Coronary artery (tissue), 2 donors: ENCODE measurements around the gene URB1.

ENCODE experiments used
- DNase-seq: peaks from one replicate; pipeline ENCODE4 v3.0.0-alpha.2; 2017; ENCODE audit warnings: low spot score
- H3K27ac ChIP-seq, 2 donors: fragments of 200-600 bp; sonication (generic); one replicate each; pipeline ENCODE4 v1.5.1; 2016 to 2019
- H3K4me3 ChIP-seq: fragments of 200-600 bp; sonication (generic); 2 replicates; pipeline ENCODE4 v1.5.1; 2016; ENCODE audit warnings: mild to moderate bottlenecking, moderate library complexity
- TF ChIP-seq, protein P1 (sequence below): fragments of 200-600 bp; sonication (generic); IDR thresholded peaks from one replicate; pipeline ENCODE4 v1.5.1; 2019; ENCODE audit warnings: antibody characterized with exemption

URB1 gene

DNA sequence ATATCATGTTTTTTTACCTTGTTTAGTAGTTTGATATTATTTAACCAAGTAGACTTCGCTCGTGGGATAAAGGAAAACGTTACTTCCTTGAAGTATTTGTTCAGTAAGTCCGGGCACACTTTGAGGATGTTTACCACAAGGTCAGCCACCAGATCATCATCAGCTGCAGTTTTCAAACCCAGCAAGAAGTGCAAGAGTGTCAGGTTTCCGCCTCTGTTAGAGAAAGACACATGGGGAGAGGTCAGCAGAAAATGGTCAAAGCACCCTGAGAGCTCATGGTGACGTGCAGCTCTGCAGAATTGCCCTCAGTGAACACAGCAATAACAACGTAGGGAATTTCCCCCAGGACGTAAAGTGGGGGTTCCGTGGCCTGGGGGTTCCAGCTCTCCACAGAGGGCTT is 24.4 kb downstream of the URB1 start:
- no peak overlapping the region for H3K27ac ChIP-seq
- no peak for DNase-seq

GRCh38 chr21:32367158-32367557 is 25.7 kb downstream of the URB1 start:
- DNase-seq = no peak
- Histone ChIP-seq H3K27ac (no peak overlapping the region), H3K4me3 (no peak overlapping the region)
- TF ChIP-seq, protein P1, sequence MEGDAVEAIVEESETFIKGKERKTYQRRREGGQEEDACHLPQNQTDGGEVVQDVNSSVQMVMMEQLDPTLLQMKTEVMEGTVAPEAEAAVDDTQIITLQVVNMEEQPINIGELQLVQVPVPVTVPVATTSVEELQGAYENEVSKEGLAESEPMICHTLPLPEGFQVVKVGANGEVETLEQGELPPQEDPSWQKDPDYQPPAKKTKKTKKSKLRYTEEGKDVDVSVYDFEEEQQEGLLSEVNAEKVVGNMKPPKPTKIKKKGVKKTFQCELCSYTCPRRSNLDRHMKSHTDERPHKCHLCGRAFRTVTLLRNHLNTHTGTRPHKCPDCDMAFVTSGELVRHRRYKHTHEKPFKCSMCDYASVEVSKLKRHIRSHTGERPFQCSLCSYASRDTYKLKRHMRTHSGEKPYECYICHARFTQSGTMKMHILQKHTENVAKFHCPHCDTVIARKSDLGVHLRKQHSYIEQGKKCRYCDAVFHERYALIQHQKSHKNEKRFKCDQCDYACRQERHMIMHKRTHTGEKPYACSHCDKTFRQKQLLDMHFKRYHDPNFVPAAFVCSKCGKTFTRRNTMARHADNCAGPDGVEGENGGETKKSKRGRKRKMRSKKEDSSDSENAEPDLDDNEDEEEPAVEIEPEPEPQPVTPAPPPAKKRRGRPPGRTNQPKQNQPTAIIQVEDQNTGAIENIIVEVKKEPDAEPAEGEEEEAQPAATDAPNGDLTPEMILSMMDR = no peak

More for the DNA sequence above, 24.4 kb downstream of the URB1 start:
- TF ChIP-seq, protein P1 = no peak
- no peak overlapping the region for H3K4me3 ChIP-seq

- DNase-seq = no peak
- TF ChIP-seq, protein P1 = no peak
- no peak overlapping the region for H3K27ac ChIP-seq
- H3K4me3 ChIP-seq = no peak overlapping the region
Observed at GRCh38 chr21:32366191-32366590, 26.6 kb downstream of the URB1 start.

- TF ChIP-seq, protein P1 = no peak
Observed at GRCh38 chr21:32364796-32365195, 28.0 kb downstream of the URB1 start.

GRCh38 chr21:32364387-32364786 is 28.4 kb downstream of the URB1 start:
- TF ChIP-seq, protein P1 = no peak
- Histone ChIP-seq H3K4me3 (no peak overlapping the region), H3K27ac (peak overlapping the region in 1 of 2 donors; percentile 13)
- DNase-seq = no peak

More at GRCh38 chr21:32364796-32365195, 28.0 kb downstream of the URB1 start:
- DNase-seq = no peak
- H3K27ac ChIP-seq = no peak overlapping the region
- H3K4me3 ChIP-seq = no peak overlapping the region

- TF ChIP-seq, protein P1 = no peak
- Histone ChIP-seq H3K27ac (no peak overlapping the region), H3K4me3 (no peak overlapping the region)
- no peak for DNase-seq
Observed at GRCh38 chr21:32360401-32360975, 32.3 kb downstream of the URB1 start.

GRCh38 chr21:32359719-32360260 is 33.0 kb downstream of the URB1 start:
- TF ChIP-seq, protein P1 = no peak
- DNase-seq = no peak
- no peak overlapping the region for H3K27ac ChIP-seq

More at GRCh38 chr21:32359719-32360260, 33.0 kb downstream of the URB1 start:
- no peak overlapping the region for H3K4me3 ChIP-seq
